A172 (cell line): ENCODE results near the gene OR5H6. TPM values are rescaled to one million over a fixed set of nuclear protein-coding genes. Genes with fewer than 3 reads are reported as not detected.
"Not testable (repeated sequence)": the region's sequence is repeated elsewhere in the genome, so short reads cannot be mapped to it uniquely, and the experiment has no call there.

Experiments used
- DNase-seq: peaks from one replicate; pipeline ENCODE4 v3.0.0-alpha.2; 2015; ENCODE audit warnings: low spot score
- total RNA-seq: library from RNA; depleted of rRNA; stranded (reverse); fragments of >200 nt; shearing (Covaris generic); gene quantifications from 2 replicates; pipeline ENCODE4 v1.2.3, GENCODE V29; 2014; rRNA removed

Gene OR5H6
- not detected in 2 replicates for total RNA-seq

GRCh38 chr3:98263944-98264343 lies at the start of gene OR5H6:
Gene OR5H6 (plus strand): TSS chr3:98264244. CDS start chr3:98264333, 89 bp downstream.
- no peak for DNase-seq

- no peak for DNase-seq
Observed at GRCh38 chr3:98215051-98215450, 49.0 kb upstream of the OR5H6 start.

- DNase-seq: no peak
Observed at GRCh38 chr3:98223907-98224672, 40.0 kb upstream of the OR5H6 start.

- no peak for DNase-seq
Observed at GRCh38 chr3:98232489-98232888, 31.6 kb upstream of the OR5H6 start.

GRCh38 chr3:98233468-98233867 lies 30.6 kb upstream of the OR5H6 start:
- DNase-seq: no peak

GRCh38 chr3:98240131-98240530 lies 23.9 kb upstream of the OR5H6 start:
- DNase-seq: no peak

GRCh38 chr3:98242155-98242554 lies 21.9 kb upstream of the OR5H6 start:
- no peak for DNase-seq

- DNase-seq: no peak
Observed at GRCh38 chr3:98243843-98244242, 20.2 kb upstream of the OR5H6 start.

- peak; percentile 45 for DNase-seq
Observed at GRCh38 chr3:98246142-98246541, 17.9 kb upstream of the OR5H6 start.

GRCh38 chr3:98256026-98256425 lies 8.0 kb upstream of the OR5H6 start:
- DNase-seq: not testable (repeated sequence)

GRCh38 chr3:98259707-98260106 lies 4.3 kb upstream of the OR5H6 start:
- no peak for DNase-seq

GRCh38 chr3:98262046-98262445 lies 2.0 kb upstream of the OR5H6 start:
- no peak for DNase-seq

- DNase-seq: no peak
Observed at GRCh38 chr3:98269846-98270245, 5.8 kb downstream of the OR5H6 start.

GRCh38 chr3:98272126-98272525 lies 8.1 kb downstream of the OR5H6 start:
- DNase-seq: no peak

GRCh38 chr3:98274914-98275313 lies 10.9 kb downstream of the OR5H6 start:
- DNase-seq: no peak

- DNase-seq: no peak
Observed at GRCh38 chr3:98282205-98282604, 18.2 kb downstream of the OR5H6 start, which contains the start of gene OR5H2. Gene OR5H2 (plus strand): TSS chr3:98282505. CDS start chr3:98282903, 398 bp downstream.

- DNase-seq: no peak
Observed at GRCh38 chr3:98290916-98291315, 26.9 kb downstream of the OR5H6 start.

- DNase-seq: no peak
Observed at GRCh38 chr3:98291332-98291957, 27.4 kb downstream of the OR5H6 start.

Other genes starting within 250 kb of the OR5H6 start
- not detected in 2 replicates for gene GABRR3, start 228.9 kb upstream of the OR5H6 start, total RNA-seq
- gene OR5AC2, start 177.1 kb upstream of the OR5H6 start, total RNA-seq: not detected in 2 replicates
- gene OR5H1, start 133.5 kb upstream of the OR5H6 start, total RNA-seq: not detected in 2 replicates
- gene OR5H14, start 116.8 kb upstream of the OR5H6 start, total RNA-seq: not detected in 2 replicates
- not detected in 2 replicates for gene OR5H15, start 97.5 kb upstream of the OR5H6 start, total RNA-seq
- gene OR5H2, start 18.3 kb downstream of the OR5H6 start, total RNA-seq: not detected in 2 replicates
- gene OR5K4, start 89.6 kb downstream of the OR5H6 start, total RNA-seq: not detected in 2 replicates
- gene OR5K3, start 126.4 kb downstream of the OR5H6 start, total RNA-seq: not detected in 2 replicates
- gene OR5K1, start 199.0 kb downstream of the OR5H6 start, total RNA-seq: not detected in 2 replicates
- gene OR5K2, start 233.4 kb downstream of the OR5H6 start, total RNA-seq: not detected in 2 replicates